Suppressor macrophage treated with lipopolysaccharide for 4 hours (primary cell): ENCODE data around the gene LRP2.
"Not testable (repeated sequence)": the region's sequence is repeated elsewhere in the genome, so short reads cannot be mapped to it uniquely, and the experiment has no call there.

Source experiments
- DNase-seq: peaks from one replicate; pipeline ENCODE4 v3.0.0-alpha.2; 2020

LRP2 gene

DNA sequence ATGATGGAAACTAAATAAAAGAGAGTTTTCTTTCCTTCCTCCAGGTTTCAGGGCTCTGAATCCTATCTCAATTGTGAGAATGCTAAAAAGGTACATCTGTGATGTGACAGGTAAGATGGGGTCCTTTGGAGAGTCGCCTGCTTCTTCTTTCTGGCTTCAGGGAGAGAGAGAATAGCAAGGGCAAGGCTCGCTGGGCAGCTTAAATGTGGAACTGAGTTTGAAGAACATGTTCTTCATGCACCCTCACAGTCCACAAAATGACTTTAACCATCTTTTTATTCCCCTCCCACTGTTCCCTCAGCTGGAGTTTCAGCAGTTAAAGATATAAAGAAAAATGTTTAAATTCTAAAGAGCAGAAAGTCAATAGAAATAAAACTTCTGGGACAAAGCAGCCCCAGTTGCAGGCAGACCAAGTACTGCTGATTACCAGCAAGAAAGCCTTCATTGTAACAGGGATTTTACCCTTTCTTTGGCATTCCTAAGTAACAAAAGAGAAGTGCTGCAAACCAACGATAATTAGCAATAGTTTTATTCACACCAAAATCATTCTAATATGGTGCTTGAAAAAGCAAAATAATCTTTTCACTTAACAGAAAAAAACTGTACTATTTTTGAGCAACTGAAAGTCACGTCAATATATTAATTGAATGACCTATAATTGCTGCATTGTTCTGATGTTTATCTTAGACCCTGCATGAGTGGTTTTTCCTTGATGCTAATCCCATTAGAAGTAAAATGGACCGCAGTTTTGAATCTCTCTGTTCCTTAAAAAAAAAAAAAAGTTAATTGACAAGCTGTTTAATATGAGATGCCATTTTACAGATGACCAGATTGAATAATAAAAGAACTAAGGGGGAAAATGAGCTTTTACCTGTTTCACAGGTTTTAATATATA lies 61.5 kb downstream of the LRP2 start:
- no peak for DNase-seq

GRCh38 chr2:169298007-169298406 lies 64.3 kb downstream of the LRP2 start:
- DNase-seq, result no peak

- DNase-seq, result peak; percentile 27
These were observed 68.2 kb downstream of the LRP2 start for GRCh38 chr2:169294001-169294675.

- DNase-seq, result no peak
These were observed 70.8 kb downstream of the LRP2 start for GRCh38 chr2:169291517-169291916.

GRCh38 chr2:169290433-169290832 lies 71.9 kb downstream of the LRP2 start:
- DNase-seq, result no peak

DNA sequence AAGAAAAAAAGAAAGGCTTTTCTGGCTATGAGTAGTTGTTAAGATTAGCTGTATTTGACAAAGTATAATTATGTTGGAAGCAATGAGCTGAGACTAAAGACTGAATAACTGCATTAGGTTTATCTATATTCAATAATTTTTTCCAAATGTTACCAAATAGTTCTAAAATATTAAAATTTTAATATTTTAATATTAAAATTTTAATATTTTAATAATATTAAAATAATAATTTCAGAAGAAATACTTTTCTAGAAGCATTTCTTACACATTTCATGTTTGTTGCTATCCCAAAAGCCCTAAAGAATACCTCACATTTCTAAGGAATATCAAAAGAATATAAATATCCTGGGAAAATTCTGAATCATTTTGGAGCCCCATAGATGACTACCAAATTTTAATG lies 74.7 kb downstream of the LRP2 start:
- DNase-seq, result no peak

- no peak for DNase-seq
These were observed 75.6 kb downstream of the LRP2 start for GRCh38 chr2:169286624-169287231.

- DNase-seq, result no peak
These were observed 76.7 kb downstream of the LRP2 start for GRCh38 chr2:169285531-169286235.

DNA sequence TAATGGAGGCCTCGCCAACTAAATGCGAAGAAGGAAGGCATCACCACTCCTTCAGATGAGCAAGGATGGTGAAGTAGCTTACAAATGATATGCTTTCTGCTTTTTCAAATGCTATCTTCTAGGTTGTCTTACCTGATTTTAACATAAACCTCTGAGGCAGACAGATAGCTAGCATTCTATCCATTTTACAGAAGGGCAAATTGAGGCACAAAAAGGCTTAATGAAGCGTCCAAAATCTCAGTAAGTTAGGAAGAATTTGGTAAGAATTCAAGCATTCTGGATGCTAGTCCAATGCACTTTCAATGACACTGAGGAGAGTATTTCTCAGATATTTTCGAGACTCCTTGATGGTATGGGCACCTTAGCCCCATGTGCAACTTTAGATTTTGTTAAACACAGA lies 81.8 kb downstream of the LRP2 start:
- no peak for DNase-seq

GRCh38 chr2:169275696-169276444 lies 86.5 kb downstream of the LRP2 start:
- peak; percentile 41 for DNase-seq

GRCh38 chr2:169272010-169272409 lies 90.3 kb downstream of the LRP2 start:
- DNase-seq, result no peak

DNA sequence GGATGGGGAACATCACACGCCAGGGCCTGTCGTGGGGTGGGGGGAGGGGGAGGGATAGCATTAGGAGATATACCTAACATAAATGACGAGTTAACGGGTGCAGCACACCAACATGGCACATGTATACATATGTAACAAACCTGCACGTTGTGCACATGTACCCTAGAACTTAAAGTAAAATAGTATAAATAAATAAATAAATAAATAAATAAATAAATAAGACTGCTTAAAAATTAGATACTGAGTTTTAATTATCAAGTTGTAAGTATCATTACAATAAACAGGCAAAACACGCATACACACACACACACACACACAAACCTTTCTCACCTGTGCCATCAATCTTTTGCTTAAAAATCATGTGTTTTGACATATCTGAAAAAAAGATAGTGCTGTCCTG lies 91.8 kb downstream of the LRP2 start:
- DNase-seq, result not testable (repeated sequence)

DNA sequence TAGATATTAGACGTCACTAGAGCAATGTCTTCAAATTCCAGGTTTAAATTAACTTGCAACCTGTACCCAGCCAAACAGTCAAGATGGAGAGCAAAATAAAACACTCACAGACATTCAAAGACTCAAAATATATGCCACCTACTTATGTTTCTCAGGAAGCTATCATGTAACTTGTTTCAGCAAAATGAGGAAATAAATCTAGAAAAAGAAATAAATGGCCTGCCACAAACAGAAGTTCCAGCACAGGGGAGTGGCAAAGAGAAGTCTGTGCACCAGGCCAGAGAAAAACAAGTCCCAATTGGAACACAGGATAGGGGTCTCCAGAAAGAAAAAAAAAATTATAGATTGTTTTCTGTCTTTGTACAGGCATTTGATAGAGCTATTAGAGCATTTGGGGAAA lies 96.7 kb downstream of the LRP2 start:
- DNase-seq, result peak; percentile 5

DNA sequence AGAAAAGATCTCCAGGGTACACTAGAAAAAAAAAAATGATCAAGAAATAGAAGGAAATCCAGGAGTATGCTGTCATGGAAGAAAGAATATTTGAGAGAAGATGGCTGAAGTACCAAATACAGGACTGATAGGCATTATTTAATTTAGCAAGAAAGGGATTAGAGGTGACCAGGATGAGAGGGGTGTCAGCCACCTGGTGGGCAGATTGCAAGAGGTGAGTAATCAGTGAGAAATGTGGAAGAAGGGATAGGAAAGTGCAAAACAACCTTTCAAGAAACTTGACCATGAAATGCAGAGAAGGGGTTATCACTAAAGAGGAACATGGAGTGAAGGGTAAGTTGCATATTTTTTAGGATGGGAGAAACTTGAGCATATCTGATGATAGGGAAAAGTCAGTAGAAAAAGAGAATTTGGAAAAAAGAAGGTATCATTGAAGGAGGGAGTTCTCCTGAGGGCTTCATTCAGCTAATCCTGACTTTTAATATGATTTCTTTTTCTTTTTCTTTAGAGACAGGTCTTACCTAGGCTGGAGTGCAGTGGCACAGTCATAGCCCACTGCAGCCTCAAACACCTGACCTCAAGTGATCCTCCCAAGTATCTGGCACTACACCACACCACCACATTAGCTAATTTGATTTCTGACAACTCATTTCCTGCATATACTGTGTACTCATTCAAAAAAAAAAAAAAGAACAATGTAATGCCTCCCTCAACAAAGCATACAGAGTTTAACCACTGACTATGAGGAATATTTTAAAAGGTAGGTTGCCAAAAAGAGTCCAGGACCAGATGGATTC lies 101.3 kb downstream of the LRP2 start:
- DNase-seq, result no peak

DNA sequence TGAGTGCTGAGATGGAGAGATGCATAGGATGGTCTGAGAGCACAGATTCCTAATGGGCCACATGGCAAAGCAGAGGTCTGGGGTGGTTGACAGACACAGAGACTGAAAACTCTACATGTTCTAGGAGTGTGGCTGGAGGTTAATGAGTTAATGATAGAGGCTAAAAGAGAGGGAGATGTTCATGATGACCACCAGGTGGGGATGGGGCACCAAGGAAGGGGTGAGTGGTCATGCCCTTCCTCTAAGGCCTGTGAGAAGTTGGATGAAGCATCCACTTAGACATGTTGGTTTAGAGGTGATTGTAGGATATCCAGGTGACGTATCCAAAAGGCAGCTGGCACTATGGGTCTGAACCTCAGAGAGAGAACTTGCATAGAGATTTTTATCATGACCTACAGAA lies 102.1 kb downstream of the LRP2 start:
- no peak for DNase-seq

GRCh38 chr2:169259402-169259801 lies 102.9 kb downstream of the LRP2 start:
- no peak for DNase-seq

DNA sequence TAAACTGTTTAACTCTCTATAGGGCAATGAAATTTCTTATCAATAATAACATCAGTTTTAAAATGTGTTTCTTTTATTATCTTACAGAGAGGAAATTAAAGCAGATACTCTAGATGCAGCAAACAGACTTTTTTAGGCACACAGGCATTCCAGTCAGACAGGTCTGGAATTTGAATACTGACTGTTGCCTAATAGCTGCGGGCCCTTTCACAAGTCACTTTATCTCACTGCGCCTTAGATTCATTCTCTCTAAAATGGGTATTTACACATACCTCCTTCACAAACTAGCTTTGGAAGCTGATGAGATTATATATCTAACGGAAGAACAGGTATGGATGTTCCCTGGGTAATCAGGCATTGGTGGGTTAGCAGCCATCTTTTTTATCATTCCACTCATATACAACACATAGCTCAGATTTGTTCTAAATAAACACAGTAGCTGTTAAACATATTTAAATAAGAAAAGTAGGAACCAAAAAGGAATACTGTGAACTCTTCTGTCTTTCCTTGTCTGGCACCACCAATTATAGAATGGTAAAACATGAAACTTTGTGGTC lies 104.2 kb downstream of the LRP2 start:
- DNase-seq, result no peak

DNA sequence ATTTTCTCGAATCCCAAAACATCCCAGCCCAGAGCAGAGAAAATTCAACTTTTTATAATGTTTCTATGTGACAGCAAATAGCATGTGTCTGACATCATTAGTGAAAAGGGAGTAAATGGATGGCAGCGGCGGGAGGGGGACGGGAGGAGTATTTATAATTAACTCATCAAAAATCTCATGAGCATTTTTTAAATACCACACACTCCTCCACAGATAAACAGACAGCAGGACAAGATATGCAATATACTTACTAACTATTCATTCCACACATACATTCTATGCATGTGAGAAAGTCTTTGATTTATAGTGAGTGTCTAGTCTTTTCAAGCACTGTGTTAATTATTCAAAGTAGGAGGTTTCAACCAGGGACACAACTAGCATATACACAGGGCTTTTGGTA lies 107.6 kb downstream of the LRP2 start:
- DNase-seq, result no peak

DNA sequence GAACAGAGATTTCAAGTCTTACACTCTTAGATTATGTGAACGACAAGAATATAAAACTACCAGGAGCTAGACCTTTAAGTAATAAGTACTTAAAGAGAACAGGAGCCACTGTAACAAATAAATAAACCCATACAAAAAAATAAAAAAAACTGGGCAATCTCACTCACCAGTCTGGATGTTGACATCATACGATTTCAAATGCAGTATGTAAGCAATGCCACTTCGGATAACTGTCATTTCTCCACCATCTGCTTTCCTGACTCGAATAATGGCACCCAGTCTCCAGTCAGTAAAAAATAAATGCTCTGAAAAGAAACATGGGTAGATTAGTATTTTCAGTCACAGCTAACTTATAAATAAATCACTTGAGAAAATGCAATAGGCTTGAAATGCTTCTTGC lies 115.1 kb downstream of the LRP2 start:
- no peak for DNase-seq

DNA sequence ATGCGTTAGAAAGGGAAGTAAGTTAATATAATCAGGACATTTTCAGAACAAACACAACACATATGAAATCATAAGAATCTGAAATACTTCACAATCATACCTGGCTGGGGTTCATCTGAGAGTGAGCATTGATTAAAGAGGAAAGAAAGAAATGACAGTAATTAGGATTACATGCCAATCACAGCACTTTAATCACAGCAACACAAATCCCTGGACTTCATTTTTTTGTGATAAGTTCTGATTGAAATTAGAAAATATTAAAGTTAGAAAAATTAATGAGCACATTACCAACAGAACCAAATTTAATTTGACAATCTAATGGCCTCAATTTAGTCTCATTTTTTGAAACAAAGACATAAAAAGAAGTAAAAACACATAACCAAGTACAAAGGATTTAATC lies 121.9 kb downstream of the LRP2 start:
- DNase-seq, result no peak

- no peak for DNase-seq
These were observed 124.4 kb downstream of the LRP2 start for GRCh38 chr2:169237939-169238338.
